Endometrial microvascular endothelial cells (primary cell): ENCODE results near the gene SYT13. TPM values are rescaled to one million over a fixed set of nuclear protein-coding genes. Genes with fewer than 3 reads are reported as not detected.
"Not testable (repeated sequence)": the region's sequence is repeated elsewhere in the genome, so short reads cannot be mapped to it uniquely, and the experiment has no call there.

Source experiments
- in situ Hi-C: cut with HindIII; loops from 2 replicates; pipeline ENCODE4 v1.10.0; 2017; ENCODE audit warnings: low sequenced_read_pairs, low pct_unique_long_range_greater_than_20kb; ENCODE audit errors: inconsistent ontology term
- total RNA-seq: library from RNA; depleted of rRNA; stranded (reverse); fragments of >200 nt; gene quantifications from one replicate; pipeline ENCODE4 v1.2.3, GENCODE V29; 2015; ENCODE audit errors: inconsistent ontology term

Gene SYT13
- total RNA-seq, 1 donor from 2014 or later: not detected

GRCh38 chr11:45258982-45259530, 27.1 kb downstream of the SYT13 start:
- in situ Hi-C loops: no loop called here

GRCh38 chr11:45254070-45254469, 32.1 kb downstream of the SYT13 start:
- in situ Hi-C loops: no loop called here

- in situ Hi-C loops: no loop called here
Observed at GRCh38 chr11:45253640-45254039, 32.5 kb downstream of the SYT13 start.

GRCh38 chr11:45252877-45253276, 33.3 kb downstream of the SYT13 start:
- in situ Hi-C loops: no loop called here

GRCh38 chr11:45252134-45252856, 33.8 kb downstream of the SYT13 start:
- in situ Hi-C loops: no loop called here

GRCh38 chr11:45250035-45250718, 36.0 kb downstream of the SYT13 start:
- in situ Hi-C loops: no loop called here

GRCh38 chr11:45249372-45249771, 36.8 kb downstream of the SYT13 start:
- in situ Hi-C loops: not testable (repeated sequence)

GRCh38 chr11:45248501-45249011, 37.6 kb downstream of the SYT13 start:
- in situ Hi-C loops: no loop called here

- in situ Hi-C loops: no loop called here
Observed at GRCh38 chr11:45247433-45247832, 38.7 kb downstream of the SYT13 start.

- in situ Hi-C loops: no loop called here
Observed at GRCh38 chr11:45246241-45246640, 39.9 kb downstream of the SYT13 start.

GRCh38 chr11:45245218-45246045, 40.7 kb downstream of the SYT13 start:
- in situ Hi-C loops: no loop called here

GRCh38 chr11:45243967-45244366, 42.2 kb downstream of the SYT13 start:
- in situ Hi-C loops: no loop called here

GRCh38 chr11:45239733-45240132, 46.4 kb downstream of the SYT13 start:
- in situ Hi-C loops: no loop called here

- in situ Hi-C loops: no loop called here
Observed at GRCh38 chr11:45238724-45239123, 47.4 kb downstream of the SYT13 start.

GRCh38 chr11:45237711-45238315, 48.3 kb downstream of the SYT13 start:
- in situ Hi-C loops: no loop called here

GRCh38 chr11:45234306-45235006, 51.7 kb downstream of the SYT13 start:
- in situ Hi-C loops: no loop called here

- in situ Hi-C loops: no loop called here
Observed at GRCh38 chr11:45233804-45234170, 52.4 kb downstream of the SYT13 start.

- in situ Hi-C loops: no loop called here
Observed at GRCh38 chr11:45233121-45233803, 52.9 kb downstream of the SYT13 start.
